GM19193 (cell line): ENCODE measurements around the gene PCDHA6.
"Not testable (repeated sequence)": the region's sequence is repeated elsewhere in the genome, so short reads cannot be mapped to it uniquely, and the experiment has no call there.

Source experiments
- POLR2A ChIP-seq: IDR thresholded peaks from 4 replicates; pipeline ENCODE4 v1.6.1; 2011; ENCODE audit not compliant: insufficient read depth, insufficient read length; ENCODE audit errors: extremely low read depth

Gene PCDHA6

DNA sequence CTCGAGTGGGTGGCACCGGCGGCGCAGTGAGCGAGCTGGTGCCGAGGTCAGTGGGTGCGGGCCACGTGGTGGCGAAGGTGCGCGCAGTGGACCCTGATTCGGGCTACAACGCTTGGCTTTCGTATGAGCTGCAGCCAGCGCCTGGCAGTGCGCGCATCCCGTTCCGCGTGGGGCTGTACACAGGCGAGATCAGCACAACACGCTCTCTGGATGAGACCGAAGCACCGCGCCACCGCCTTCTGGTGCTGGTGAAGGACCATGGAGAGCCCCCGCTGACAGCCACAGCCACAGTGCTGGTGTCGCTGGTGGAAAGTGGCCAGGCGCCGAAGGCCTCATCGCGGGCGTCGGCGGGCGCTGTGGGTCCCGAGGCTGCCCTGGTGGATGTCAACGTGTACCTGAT is 4.3 kb upstream of the PCDHA6 start:
- TF ChIP-seq POLR2A: no peak

DNA sequence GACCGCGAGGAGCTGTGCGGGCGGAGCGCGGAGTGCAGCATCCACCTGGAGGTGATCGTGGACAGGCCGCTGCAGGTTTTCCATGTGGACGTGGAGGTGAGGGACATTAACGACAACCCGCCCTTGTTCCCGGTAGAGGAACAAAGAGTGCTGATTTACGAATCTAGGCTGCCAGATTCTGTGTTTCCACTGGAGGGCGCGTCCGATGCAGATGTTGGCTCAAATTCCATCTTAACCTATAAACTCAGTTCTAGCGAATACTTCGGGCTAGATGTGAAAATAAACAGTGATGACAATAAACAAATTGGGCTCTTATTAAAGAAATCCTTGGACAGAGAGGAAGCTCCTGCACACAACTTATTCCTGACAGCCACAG is 590 bp downstream of the PCDHA6 start:
- no peak for TF ChIP-seq POLR2A

DNA sequence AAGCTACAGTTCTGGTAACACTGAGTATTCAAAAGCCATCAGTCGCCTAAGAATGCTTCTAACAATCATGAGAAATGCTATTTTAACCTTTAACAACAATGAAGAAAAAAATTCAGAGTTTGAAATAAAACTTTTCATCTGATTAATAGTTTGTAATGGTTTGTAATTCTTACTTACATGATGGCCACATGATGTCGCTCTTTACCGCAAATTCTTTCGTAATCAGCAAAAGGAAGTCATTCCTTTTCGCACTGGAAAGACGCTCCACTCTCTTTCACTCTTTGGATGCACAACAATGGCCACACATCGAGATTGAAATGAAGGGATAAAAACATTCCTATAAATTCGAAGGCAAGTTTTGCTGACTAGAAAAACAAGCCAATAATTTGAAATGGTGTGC is 6.2 kb downstream of the PCDHA6 start, which contains the start of gene PCDHA7:
PCDHA7 (plus strand) TSS at position 277 of the 400 bp plus-strand sequence; CDS start at position 392, 115 bp downstream.
- TF ChIP-seq POLR2A: no peak

DNA sequence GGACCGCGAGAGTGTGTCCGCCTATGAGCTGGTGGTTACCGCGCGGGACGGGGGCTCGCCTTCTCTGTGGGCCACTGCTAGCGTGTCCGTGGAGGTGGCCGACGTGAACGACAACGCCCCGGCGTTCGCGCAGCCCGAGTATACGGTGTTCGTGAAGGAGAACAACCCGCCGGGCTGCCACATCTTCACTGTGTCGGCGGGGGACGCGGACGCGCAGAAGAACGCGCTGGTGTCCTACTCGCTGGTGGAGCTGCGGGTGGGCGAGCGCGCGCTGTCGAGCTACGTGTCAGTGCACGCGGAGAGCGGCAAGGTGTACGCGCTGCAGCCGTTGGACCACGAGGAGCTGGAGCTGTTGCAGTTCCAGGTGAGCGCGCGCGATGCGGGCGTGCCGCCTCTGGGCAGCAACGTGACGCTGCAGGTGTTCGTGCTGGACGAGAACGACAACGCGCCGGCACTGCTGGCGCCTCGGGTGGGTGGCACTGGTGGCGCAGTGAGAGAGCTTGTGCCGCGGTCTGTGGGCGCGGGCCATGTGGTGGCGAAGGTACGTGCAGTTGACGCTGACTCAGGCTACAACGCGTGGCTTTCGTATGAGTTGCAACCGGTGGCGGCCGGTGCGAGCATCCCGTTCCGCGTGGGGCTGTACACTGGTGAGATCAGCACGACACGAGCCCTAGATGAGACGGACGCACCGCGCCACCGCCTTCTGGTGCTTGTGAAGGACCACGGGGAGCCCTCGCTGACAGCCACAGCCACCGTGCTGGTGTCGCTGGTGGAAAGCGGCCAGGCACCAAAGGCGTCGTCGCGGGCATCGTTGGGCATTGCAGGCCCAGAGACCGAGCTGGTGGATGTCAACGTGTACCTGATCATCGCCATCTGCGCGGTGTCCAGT is 8.1 kb downstream of the PCDHA6 start:
- no peak for TF ChIP-seq POLR2A

DNA sequence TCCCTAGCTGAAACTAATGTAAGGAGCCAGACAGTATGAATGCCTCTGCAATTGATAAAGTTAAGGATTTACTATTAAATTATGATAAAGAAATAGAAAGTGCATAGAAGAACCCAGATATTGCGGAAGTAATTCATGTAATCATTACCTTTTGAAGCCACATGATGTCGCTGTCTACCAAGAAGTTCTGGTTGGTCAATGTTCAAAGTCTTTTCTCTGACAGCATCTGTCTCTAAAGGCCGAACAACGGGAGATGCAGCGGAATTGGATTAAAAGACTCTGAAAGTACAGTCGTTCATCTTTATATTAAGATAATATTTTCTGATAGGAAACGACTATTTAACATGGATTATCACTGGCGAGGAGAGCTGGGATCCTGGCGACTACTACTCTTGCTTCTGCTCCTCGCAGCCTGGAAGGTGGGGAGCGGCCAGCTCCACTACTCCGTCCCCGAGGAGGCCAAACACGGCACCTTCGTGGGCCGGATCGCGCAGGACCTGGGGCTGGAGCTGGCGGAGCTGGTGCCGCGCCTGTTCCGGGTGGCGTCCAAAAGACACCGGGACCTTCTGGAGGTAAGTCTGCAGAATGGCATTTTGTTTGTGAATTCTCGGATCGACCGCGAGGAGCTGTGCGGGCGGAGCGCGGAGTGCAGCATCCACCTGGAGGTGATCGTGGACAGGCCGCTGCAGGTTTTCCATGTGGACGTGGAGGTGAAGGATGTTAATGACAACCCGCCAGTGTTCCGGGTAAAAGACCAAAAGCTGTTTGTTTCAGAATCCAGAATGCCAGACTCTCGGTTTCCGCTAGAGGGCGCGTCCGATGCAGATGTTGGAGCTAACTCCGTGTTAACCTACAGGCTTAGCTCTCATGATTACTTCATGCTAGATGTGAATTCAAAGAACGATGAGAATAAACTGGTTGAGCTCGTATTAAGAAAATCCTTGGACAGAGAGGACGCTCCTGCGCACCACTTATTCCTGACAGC is 13.5 kb downstream of the PCDHA6 start, which contains the start of gene PCDHA8:
PCDHA8 (plus strand) TSS at position 210 of the 985 bp plus-strand sequence; CDS start at position 345, 135 bp downstream.
- TF ChIP-seq POLR2A: no peak

DNA sequence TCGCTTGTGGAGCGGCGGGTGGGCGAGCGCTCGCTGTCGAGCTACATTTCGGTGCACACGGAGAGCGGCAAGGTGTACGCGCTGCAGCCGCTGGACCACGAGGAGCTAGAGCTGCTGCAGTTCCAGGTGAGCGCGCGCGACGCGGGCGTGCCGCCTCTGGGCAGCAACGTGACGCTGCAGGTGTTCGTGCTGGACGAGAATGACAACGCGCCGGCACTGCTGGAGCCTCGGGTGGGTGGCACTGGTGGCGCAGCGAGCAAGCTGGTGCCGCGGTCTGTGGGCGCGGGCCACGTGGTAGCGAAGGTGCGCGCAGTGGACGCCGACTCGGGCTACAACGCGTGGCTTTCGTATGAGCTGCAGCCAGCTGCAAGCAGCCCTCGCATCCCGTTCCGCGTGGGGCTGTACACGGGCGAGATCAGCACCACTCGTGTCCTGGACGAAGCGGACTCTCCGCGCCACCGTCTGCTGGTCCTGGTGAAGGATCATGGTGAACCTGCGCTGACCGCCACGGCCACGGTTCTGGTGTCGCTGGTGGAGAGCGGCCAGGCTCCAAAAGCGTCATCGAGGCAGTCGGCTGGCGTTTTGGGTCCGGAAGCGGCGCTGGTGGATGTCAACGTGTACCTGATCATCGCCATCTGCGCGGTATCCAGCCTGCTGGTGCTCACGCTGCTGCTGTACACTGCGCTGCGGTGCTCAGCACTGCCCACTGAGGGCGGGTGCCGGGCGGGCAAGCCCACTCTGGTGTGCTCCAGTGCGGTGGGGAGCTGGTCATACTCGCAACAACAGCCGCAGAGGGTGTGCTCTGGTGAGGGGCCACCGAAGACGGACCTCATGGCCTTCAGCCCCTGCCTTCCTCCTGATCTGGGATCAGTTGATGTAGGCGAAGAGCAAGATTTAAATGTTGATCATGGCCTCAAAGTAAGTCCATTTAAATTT is 15.3 kb downstream of the PCDHA6 start:
- TF ChIP-seq POLR2A: no peak

DNA sequence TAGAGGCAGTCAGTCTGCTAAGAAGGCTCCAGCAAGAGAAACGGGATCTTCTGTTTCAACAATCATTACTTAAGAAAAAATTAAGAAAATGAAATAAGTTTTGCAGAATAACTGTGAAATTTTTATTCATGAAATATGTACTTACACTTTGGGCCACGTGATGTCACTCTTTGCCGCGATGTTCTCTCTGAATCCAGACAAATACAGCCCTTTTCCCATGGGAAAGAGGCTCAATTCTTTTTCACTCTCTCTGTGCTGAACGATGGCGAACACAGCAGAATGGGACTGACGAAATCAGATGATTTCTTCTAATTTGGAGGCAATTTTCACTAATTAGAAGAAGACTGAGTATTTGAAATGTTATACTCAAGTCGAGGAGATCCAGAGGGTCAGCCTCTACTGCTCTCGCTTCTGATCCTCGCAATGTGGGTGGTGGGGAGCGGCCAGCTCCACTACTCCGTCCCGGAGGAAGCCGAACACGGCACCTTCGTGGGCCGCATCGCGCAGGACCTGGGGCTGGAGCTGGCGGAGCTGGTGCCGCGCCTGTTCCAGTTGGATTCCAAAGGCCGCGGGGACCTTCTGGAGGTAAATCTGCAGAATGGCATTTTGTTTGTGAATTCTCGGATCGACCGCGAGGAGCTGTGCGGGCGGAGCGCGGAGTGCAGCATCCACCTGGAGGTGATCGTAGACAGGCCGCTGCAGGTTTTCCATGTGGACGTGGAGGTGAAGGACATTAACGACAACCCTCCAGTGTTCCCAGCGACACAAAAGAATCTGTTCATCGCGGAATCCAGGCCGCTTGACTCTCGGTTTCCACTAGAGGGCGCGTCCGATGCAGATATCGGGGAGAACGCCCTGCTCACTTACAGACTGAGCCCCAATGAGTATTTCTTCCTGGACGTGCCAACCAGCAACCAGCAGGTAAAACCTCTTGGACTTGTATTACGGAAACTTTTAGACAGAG is 20.7 kb downstream of the PCDHA6 start, which contains the start of gene PCDHA9:
PCDHA9 (plus strand) TSS at position 244 of the 964 bp plus-strand sequence; CDS start at position 358, 114 bp downstream.
- not testable (repeated sequence) for TF ChIP-seq POLR2A

DNA sequence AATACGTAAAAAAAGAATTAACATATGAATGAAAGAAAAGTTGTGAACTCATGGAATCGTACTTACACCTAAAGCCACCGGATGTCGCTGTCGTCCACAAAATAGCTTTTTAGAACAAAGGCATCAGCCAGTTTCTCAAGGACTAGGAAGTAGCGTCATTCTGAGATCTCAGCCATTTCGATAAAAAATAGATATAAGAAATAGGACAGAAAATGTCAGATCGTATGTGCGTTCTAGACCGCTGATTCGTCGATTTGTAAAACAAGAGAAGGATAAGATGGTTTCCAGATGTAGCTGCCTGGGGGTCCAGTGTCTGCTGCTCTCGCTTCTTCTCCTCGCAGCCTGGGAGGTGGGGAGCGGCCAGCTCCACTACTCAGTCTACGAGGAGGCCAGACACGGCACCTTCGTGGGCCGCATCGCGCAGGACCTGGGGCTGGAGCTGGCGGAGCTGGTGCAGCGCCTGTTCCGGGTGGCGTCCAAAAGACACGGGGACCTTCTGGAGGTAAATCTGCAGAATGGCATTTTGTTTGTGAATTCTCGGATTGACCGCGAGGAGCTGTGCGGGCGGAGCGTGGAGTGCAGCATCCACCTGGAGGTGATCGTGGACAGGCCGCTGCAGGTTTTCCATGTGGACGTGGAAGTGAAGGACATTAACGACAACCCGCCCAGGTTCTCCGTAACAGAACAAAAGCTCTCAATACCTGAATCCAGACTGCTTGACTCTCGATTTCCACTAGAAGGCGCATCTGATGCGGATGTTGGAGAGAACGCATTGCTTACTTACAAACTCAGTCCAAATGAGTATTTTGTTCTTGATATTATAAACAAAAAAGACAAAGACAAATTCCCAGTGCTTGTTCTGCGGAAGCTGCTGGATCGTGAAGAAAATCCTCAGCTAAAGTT is 28.3 kb downstream of the PCDHA6 start, which contains the start of gene PCDHA10:
PCDHA10 (plus strand) TSS at position 126 of the 903 bp plus-strand sequence; CDS start at position 278, 152 bp downstream.
- no peak for TF ChIP-seq POLR2A

DNA sequence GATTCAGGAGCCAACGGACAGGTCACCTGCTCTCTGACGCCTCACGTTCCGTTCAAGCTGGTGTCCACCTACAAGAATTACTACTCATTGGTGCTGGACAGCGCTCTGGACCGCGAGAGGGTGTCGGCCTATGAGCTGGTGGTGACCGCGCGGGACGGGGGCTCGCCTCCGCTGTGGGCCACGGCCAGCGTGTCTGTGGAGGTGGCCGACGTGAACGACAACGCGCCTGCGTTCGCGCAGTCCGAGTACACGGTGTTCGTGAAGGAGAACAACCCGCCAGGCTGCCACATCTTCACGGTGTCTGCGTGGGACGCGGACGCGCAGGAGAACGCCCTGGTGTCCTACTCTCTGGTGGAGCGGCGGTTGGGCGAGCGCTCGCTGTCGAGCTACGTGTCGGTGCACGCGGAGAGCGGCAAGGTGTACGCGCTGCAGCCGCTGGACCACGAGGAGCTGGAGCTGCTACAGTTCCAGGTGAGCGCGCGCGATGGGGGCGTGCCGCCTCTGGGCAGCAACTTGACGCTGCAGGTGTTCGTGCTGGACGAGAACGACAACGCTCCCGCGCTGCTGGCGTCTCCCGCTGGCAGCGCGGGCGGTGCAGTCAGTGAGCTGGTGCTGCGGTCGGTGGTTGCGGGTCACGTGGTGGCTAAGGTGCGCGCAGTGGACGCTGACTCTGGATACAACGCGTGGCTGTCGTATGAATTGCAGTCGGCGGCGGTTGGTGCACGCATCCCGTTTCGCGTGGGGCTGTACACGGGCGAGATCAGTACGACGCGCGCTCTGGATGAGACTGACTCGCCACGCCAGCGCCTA is 29.6 kb downstream of the PCDHA6 start:
- no peak for TF ChIP-seq POLR2A

DNA sequence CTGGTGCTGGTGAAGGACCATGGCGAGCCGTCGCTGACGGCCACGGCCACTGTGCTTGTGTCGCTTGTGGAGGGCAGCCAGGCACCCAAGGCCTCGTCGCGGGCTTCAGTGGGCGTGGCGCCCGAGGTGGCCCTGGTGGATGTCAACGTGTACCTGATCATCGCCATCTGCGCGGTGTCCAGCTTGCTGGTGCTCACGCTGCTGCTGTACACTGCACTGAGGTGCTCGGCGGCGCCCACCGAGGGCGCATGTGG is 30.2 kb downstream of the PCDHA6 start:
- TF ChIP-seq POLR2A: no peak

DNA sequence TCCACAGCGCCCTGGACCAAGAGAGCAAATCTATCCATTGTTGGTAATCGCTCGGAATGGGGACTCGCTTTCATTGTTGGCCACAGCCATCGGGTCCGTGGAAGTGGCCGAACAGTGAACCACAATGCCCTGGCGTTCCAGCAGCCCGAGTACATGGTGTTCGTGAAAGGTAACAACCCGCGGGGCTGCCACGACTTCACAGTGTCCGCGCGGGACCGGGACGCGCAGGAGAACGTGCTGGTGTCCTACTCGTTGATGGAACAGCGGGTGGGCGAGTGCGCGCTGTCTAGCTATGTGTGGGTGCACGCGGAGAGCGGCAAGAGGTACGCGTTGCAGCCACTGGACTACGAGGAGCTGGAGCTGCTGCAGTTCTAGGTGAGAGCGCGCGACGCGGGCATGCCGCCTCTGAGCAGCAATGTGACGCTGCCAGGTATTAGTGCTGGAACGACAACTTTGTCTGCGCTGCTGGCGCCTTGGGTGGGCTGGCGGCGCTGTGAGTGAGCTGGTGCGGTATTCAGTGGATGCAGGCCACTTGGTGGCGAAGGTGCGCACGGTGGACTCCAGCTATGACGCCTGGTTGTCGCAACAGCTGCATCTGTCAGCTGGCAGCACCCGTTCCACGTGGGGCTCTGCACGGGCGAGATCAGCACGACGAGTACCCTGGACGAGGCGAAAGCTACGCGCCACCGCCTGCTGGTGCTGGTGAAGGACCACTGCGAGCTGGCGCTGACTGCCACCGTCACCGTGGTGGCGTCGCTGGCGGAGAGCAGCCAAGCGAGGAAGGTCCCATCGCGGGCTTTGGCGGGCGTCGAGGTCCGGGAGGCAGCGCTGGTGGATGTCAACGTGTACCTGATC is 34.9 kb downstream of the PCDHA6 start:
- TF ChIP-seq POLR2A: no peak
